Dermis blood vessel endothelial cell (primary cell): ENCODE data around the gene GPRC5B. TPM values are rescaled to one million over a fixed set of nuclear protein-coding genes. Genes with fewer than 3 reads are reported as not detected.
A peak's percentile ranks its signal among the peaks of the same experiment; 100 is the strongest.

Source experiments
- DNase-seq: peaks from one replicate; pipeline ENCODE4 v3.0.0; 2010
- total RNA-seq: library from RNA; depleted of rRNA; stranded (reverse); fragments of >200 nt; gene quantifications from 2 replicates; pipeline ENCODE4 v1.2.3, GENCODE V29; 2014

Gene GPRC5B
- total RNA-seq, 1 donor from 2014 or later: 80.5 TPM

DNA sequence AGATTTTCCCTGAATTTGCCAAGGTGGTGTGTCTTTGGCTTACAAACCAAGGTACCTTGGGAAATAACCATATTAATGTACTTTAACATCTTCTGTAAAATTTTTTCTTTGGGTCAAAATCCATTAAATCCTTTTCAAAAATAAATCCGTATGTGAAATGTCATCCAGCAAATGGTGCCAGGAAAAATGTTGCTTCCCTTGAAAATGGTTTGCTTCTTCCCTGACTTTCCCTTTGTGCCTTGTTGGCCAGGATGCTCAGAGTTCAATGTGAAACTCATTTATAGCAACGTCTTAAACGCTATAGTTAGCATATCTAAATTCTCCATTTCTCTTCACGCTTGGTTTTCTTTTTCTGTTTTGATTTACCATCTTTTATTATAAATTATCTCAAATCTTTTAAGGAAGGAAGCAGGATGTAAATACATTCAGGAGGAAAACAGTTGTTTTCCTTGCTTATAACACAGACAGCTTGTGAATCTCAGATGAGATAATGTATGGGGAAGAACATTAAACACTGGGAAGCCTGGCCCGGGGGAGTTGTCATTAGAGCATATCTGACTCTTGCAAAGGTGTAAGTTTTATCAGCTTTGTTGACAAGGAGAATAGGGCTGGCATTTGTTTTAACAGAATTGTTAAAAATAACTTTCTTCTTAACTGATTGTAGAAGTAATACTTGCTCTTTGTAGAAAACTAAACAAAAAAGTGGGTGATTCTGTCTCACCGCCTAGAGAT, 42.1 kb downstream of the GPRC5B start:
- no peak for DNase-seq

DNA sequence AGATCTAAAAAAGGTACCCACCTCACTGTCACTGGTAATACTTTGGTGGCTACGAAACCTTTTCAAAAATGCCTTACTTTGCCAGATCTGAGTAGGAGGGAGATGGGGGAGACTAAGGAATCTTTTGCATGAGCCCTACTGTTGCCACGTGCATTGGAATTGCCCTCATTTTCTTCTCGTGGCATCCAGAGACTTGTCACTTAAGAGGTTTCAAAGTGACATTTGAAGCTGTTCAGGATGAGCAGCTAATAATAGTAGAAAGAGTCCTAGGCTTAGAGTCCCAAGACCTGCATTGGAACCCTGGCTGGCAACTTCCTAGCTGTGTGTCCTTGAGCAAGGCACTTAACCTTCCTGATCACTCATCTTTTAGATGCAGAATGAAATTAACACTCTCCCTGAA, 43.5 kb downstream of the GPRC5B start:
- DNase-seq: no peak

DNA sequence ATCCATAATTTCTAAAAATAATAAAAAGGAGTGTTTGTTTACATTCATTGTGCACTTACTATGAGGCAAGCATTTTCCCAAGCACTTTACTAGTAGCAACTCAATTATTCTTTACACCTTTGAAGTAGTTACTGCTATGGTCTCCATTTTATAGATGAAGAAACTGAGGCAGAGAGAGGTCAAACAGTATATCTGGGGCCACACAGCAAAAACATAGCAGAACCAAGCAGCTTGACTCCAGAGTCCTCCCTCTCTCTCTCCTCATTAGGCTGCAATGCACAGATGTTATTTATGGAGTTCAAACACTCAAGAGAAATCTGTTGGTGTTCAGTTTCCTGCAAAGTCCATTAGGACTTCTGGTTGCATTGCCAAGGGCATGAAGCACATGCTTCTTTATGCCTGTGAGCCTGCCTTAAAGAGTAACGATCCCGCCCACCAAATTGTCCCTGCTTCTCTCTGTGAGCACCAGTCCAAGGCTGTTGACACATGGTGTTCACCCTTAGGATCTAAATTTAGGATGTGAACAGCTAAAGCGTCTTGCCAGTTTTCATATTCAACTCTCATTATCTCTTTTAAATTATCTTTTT, 44.0 kb downstream of the GPRC5B start:
- peak; percentile 27 for DNase-seq

DNA sequence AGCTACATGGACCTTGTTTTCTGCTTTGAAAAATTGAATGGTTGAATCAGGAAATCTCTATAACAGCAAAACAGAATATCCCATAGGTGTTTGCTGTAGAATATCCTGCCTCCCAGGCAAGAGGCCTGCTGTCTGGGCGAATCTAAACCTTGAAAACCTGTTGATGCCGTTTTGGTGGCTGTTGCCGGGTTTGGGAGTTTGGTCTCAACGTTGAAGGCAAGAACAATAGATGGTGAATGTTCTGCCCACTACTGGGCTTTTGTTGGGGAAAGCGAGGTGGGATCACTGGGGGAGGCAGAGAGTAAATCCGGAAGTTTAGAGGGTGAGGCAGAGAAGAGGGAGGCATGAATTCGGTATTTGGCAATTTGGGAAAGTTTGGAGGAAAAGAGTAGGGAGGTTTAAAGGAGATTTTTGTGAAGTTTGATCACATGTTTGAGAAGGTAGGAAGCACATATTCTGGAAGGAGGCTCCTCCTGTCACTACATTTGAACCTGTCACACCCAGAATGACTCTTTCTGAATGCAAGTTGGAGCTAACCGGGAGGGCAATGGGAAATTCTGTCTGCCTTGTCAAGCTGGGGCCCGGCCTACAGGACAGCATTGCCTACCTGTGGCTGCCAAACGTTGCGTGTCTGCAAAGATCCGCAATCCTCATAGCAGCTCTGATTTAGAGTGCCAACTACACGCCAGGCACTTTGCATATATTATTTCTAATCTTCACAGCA, 46.5 kb downstream of the GPRC5B start:
- DNase-seq: no peak

DNA sequence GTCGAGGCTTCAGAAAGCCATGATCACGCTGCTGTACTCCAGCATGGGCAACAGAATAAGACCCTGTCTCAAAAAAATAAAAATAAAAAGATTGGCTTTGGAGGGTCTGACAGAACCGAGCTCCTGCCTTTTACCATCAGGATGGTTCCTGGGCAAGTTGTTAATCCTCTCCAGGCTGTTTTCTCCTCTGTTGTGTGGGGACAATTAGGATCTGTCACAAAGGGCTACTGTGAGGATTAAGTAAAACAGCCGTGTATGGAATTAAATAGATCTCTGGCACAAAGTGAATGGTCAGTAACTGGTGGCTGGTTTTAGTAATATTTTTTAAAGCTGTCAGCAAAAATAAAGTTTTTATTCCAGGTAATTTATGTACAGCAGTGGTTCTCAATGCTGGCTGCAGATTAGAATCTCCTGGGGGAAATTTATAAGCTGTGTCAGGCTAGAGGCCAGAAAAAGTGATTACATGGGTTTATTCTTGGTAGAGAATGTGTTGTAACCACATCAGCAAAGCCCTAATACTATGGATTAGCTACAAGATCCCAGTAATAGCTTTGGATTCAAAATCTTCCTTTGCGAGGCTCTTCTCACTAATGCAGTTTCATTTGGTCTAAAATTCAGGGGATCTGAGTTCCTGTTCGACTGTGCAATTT, 47.2 kb downstream of the GPRC5B start:
- DNase-seq: no peak

DNA sequence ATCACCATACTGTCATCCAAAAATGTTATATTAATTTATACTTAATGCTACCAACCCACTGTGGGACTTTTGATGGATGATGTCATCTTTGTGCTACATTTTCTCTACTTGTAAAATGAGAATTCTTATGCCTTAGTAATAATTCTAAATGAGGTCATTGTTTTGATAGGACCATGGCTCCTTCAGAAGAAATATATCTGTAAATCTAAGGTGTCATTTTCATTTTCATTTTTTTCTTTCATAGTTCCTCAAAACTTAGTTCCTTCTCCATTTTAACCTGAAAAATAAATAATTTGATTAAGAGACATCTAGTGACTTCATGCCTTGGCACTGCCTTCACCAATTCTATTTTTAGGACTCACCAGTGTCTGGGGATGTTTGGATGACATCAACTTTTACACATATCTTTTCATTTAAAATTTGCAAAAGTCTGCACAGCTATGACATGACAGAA, 48.7 kb downstream of the GPRC5B start:
- no peak for DNase-seq

DNA sequence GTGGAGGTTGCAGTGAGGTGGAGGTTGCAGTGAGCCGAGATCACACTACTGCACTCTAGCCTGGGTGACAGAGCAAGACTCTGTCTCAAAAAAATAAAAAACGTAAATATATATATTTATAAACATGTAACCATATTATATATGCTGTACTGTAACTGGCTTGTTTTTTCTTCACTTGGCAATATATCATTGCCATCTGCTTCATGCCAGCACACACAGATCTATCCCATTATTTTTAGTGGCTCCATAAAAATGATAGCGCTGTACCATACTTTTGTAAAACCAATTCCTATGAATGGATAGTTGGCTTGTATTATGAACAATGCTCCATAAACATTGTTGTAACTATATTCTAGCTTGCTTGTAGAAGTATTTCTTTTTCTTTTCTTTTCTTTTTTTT, 49.5 kb downstream of the GPRC5B start:
- DNase-seq: no peak

DNA sequence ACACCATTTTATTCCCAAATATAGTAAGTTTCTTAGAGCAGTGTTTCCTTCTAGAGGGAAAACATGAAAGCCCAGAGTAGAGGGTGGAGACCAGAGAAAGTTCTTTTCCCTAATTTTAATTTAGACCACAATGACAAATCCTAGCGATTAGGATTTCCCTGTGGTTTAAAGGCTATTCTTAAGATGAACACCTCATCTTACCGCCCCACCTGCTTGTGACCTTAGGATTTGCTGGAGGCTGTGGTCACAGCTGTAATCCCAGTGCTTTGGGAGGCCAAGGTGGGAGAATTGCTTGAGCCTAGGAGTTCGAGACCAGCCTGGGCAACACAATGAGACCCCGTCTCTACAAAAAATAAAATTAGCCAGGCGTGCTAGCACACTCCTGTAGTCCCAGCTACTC, 51.1 kb downstream of the GPRC5B start:
- no peak for DNase-seq

DNA sequence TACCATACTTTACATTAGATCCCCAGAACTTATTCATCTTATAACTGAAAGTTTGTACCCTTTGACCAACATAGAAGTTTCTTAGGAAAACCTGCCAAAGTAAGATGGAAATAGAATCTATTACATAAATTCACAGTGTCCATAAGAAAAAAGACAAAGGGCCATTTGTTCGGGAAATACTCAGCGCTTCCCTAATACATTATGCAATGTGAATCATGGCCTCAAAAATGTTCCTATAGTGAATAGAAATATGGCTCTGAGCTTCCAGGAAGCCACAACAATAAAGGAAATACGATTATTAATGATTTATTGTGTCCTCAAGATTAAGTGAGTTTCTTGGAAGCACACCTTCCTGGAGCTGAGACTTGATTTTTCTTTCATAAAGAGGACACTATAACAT, 51.5 kb downstream of the GPRC5B start:
- DNase-seq: peak; percentile 55

DNA sequence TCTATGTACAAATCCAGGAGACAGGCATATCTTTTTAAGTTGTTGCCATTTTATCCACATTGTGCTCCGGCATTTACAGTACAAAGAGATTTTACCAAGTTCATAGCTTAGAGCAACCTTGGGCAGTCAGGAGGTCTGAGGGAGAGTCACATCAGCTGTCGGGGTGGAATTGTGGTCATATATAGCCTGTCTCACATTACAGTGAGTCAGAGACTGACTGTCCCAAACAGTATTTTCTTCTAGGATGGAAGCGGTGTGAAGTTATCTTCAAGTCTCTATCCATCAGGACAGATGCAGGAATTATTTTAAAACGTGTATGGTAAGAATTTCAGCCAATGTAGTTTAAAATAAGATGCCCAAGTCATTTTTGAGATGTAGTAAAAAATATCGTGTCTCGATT, 53.0 kb downstream of the GPRC5B start:
- peak; percentile 59 for DNase-seq

DNA sequence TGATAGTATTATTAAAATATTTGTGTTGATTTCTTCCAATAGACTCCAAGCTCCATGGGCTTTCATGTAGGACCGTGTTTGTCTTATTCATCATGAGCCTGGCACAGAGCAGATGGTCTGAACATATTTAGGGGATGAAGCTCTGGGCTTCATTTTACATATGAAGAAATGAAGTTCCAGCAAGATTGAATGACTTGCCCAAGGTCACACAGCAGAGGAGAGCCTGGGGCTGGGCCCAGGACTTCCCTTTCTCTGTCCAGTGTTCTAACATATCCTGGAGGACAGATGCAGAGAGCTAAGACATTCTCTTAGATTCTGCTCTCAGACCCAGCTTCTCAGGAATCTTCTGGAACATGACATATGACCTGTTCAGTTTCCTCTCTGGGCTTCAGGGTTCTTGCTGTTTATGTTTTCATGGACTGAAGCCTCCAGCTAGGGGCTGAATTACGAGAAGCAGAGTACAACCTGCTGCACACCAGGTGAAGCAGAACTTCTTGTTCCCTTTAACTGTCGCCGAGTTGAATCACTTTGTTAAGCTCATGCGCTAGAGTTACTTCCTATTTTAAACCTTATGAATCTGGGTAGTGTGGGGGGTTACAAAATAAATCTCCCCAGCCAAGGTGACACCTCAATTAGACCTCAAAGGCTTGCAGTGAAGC, 53.6 kb downstream of the GPRC5B start:
- peak; percentile 78 for DNase-seq

DNA sequence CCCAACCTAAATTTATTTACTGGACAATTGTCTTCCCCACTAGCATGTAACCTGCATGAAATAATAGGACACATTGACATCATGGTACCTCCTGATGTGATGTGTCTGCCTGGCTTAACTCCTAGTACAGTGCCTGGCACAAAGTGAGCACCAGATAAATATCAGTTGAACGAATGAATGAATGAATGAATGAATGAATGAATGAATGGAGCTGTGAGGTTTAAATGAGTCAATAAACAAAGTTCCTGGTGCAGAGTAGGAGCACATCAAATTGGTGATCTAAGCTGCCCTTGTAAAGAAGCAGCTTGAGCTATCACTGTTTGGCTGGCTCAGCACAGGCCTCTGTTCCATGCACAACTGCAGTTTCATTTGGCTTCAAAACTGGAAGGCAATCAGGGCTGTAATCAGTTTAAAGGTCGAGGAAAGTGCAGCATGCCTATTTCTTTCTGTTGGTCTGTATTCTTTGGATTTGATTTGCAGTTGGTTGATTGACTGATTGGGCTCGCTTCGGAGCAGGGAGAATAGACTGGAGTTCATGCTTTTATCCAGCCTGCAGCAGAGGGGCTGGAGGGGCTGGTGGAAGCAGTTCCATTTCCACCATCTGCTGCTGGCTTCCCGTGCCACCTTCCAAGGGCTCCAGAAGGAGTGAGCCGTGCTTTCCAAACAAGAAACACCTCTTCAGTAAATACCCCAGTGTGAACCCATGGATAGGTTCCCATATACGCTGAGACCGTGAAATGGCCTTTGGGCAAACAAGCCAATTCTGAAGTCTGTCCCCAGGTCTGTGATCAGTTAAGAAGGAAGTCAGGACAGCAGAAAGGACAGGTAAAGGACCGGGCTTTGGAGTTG, 54.6 kb downstream of the GPRC5B start:
- no peak for DNase-seq

DNA sequence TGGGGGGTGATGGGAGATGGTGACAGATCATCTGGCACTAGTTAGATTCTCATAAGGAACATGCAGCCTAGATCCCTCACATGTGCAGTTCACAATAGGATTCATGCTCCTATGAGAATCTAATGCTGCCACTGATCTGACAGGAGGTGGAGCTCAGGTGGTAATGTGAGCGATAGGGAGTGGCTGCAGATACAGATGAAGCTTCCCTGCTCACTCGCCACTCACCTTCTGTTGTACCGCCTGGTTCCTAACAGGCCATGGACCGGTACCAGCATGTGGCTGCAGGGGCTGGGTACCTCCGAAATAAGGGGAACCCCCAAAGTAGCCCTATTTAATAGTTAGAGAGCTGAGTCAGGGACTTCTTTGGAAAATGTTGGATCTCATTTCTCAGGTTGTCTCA, 60.4 kb downstream of the GPRC5B start:
- DNase-seq: no peak

DNA sequence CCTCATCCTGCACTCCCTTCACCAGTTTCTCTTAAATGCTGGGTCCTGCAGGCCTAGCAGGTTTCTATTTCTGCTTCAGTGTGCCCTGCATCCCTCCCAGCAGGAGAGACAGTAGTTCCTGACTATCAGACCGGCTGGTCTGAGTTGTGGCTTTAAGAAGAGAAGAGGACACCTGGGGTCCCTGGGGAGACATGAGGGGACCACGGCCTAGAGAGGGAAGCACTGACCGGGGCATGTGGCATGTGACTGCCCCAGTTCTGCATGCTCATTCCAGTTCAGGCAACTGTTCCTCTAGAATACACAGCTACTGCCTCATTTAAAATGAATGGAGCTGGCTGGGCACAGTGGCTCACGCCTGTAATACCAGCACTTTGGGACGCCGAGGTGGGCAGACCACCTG, 61.3 kb downstream of the GPRC5B start:
- DNase-seq: no peak

DNA sequence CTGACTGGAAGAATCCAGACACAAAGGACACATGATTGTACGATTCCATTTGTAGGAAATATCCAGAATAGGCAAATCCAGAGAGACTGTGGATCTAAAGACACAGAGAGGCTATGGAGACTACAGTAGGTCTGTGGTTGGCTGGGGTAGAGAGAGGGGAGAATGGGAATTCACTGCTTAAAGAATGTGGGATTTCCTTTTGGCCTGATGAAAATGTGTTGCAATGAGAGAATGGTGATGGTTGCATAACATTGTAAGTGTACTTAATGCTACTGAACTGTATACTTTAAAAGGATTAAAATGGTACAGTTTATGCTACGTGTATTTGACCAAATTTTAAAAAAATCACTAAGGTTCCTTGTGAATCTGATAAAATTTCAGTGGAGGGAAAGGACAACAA, 62.1 kb downstream of the GPRC5B start:
- DNase-seq: no peak

DNA sequence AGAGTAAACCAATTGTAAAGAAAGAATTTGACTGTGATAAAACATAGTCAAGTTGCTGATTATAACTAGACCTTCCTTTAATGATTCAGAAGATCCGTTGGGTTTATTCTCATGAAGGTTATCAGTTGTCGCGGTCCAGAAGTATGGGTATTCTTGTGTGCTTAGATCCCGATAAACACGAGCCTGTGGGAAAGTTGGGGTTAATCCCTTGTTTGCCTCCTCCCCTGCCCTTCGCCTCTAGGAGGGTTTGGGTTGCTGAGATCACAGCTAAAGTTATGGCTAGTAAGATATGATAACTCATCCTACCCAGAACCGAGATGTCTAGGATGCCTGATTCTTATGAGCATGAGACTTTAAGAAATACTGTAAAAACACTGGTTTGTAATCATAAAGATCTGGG, 66.8 kb downstream of the GPRC5B start:
- no peak for DNase-seq

DNA sequence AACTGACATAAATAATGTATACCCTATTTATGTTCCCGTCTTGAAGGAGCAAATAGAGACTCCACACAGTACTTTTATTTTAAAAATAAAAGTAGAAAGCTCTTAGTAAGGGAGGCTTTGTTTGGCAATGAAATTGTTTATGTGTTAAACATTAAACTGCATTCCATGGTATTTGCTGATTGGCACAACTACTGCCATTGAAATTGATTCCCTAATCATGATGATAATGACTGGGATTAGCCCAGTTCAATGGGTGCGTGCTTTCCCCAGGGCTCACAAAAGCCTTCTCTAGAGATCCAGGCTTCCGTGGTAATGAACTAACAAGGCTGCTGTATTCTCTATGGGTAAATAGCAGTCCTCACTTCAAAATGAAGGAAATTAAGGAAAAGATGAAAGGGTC, 67.5 kb downstream of the GPRC5B start:
- DNase-seq: no peak

DNA sequence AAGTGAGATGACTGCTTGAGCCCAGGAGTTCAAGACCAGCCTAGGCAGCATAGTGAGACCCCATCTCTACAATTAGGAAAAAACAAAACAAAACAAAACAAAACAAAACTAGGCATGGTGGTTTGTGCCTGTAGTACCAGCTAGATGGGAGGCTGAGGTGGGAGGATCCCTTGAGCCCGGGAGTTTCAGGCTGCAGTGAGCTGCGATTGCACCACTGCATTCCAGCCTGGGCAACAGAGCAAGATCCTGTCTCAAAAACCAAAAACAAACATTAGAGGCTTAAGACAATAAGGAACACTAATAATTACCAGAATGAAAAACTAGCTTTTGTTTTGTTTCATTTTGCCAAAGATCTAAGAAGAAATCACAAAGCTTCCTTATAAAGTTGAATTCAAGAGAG, 69.2 kb downstream of the GPRC5B start:
- no peak for DNase-seq

DNA sequence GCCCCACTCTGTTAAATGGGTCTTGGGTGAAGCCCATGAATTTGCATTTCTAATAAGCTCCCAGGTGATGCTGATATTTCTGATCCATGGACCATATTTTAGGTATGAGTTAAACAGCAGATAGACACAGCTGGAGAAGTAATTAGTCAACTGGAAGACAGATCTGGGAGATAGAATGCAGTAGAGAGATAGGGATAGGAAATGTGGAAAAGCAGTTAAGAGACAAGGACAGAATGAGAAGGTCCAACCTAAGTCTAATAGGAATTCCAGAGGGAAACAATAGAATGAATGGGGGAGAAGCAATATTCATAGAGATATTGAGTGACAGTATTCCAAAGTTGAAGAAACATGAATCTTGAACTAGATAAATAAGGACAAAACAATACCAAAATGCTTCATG, 71.7 kb downstream of the GPRC5B start:
- no peak for DNase-seq

DNA sequence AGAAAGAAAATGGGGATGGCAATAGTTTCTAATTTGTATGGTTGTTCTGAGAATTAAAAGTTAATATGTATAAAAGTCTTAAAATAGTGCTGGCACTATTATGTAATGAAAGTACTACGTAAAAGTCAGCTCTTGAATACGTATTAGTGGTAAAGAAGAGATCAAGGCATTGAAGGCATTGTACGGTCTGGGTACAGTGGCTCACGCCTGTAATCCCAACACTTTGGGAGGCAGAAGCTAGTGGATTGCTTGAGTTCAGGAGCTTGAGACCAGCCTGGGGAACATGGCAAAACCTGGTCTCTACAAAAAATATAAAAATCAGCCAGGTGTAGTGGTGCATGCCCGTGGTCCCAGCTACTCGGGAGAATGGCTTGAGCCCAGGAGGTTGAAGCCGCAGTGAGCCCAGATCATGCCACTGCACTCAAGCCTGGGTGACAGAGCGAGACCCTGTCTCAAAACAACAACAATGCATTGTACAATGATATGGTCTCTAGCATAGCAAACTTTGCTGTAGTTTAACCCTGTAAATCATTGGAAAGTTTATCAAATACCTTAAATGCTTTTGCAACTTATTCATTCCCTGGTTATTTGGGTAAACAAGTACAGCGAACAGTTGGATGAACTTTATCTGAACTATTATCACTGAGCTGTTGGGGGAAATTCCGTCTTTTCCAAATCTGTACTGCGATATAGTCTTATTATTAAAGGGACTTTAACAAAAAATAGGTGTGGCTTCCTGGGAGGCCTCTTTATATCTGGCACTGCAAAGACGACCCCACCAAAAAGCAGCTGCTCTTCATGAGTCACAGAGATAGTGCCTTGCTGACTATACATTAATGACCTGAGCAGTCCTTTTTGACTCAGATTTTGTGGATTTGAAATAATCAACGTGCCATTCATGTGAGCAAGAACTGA, 73.6 kb downstream of the GPRC5B start:
- DNase-seq: peak; percentile 46

DNA sequence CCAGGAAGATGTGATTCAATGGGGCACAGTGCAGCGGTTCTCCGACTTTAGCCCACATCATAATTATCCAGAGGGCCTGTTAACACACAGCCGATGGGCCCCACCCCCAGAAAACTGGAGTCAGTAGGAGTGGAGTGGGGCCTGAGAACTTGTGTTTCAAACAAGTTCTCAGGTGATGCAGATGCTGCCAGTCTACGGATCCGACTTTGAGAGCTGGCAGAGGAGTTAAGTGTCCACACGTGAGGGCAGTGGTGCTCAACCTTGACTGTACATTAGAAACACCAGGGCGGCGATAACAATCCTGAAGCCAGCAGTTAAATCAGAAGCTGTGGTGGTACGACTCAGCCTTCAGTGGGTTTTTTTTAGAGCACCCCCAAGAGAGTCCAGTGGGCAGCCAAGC, 75.0 kb downstream of the GPRC5B start:
- no peak for DNase-seq
